Stimulated activated CD8-positive, alpha-beta memory T cell treated with anti-CD3 and anti-CD28 coated beads, Interleukin-12 subunit alpha, Interleukin-12 subunit beta, amount 100 ng/mL, for 1 hour (primary cell): ENCODE measurements around the gene MUC5B.
"Not testable (repeated sequence)": the region's sequence is repeated elsewhere in the genome, so short reads cannot be mapped to it uniquely, and the experiment has no call there.

ENCODE experiments used
- DNase-seq: peaks from one replicate; pipeline ENCODE4 v3.0.0-alpha.2; 2020; ENCODE audit warnings: low read depth

Gene MUC5B

DNA sequence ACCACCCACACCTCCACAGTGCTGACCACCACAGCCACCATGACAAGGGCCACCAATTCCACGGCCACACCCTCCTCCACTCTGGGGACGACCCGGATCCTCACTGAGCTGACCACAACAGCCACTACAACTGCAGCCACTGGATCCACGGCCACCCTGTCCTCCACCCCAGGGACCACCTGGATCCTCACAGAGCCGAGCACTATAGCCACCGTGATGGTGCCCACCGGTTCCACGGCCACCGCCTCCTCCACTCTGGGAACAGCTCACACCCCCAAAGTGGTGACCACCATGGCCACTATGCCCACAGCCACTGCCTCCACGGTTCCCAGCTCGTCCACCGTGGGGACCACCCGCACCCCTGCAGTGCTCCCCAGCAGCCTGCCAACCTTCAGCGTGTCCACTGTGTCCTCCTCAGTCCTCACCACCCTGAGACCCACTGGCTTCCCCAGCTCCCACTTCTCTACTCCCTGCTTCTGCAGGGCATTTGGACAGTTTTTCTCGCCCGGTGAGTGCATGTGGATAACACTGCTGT, 28.4 kb downstream of the MUC5B start:
- DNase-seq = no peak

DNA sequence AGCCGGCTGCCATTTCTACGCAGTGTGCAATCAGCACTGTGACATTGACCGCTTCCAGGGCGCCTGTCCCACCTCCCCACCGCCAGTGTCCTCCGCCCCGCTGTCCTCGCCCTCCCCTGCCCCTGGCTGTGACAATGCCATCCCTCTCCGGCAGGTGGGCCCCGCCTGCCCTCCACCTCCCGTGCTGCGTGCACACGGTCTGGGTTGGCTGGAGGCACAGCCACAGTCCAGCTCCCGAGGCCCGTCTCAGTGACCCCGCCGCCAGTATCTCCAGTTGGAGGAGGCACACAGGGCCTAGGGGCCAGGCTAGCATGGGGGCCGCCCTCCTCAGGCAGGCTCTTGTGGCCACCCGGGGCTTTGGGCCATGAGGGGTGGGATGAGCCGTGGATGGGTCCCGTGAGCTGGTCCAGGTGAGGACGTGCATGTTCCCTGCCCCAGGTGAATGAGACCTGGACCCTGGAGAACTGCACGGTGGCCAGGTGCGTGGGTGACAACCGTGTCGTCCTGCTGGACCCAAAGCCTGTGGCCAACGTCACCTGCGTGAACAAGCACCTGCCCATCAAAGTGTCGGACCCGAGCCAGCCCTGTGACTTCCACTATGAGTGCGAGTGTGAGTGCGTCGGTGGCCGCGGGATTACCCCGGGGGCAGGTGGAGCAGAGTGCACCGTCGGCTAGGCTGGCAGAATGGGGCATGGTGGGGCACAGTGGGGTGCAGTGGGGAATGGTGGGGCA, 29.7 kb downstream of the MUC5B start:
- no peak for DNase-seq

DNA sequence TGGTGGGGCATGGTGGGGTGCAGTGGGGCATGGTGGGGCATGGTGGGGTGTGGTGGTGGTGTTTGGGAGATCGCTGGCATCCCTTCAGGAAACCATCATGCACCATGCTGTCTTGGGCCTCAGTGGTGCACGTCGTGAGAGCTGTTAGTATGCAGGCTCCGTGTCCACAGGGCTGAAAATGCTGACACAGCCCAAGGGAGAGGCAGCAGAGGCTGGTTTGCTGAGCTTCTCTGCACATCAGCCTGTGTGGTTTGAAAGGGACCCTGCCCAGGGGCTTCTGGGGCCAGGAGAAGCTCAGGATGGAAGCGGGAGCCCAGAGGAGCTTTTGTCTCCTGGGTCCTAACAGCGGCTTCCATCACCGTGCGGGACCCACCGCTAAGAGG, 30.2 kb downstream of the MUC5B start:
- DNase-seq = no peak

DNA sequence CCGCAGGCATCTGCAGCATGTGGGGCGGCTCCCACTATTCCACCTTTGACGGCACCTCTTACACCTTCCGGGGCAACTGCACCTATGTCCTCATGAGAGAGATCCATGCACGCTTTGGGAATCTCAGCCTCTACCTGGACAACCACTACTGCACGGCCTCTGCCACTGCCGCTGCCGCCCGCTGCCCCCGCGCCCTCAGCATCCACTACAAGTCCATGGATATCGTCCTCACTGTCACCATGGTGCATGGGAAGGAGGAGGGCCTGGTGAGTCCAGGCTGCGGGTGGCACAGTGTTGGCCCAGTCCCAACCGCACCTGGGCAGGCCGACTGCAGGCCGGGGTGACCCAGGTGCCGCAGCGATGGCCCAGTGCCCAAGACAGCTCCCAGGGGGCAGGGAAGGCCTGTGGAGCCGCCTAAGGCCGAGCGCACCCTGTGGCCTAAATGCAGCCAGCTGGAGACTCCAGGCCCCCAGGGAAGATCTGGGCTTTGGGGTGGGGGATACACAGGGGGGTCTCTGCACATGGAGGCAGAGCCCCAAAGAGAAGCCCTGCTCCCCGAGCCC, 31.3 kb downstream of the MUC5B start:
- DNase-seq = no peak

DNA sequence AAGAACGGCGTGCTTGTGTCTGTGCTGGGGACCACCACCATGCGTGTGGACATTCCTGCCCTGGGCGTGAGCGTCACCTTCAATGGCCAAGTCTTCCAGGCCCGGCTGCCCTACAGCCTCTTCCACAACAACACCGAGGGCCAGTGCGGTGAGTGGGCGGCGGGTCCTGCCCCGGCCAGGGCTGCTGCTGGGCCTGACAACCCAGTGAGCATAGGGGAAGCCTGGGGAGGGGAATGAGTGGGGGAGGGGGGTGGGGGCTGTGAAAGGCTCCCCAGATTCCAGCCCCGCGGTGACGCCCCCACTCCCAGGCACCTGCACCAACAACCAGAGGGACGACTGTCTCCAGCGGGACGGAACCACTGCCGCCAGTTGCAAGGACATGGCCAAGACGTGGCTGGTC, 31.9 kb downstream of the MUC5B start:
- no peak for DNase-seq

DNA sequence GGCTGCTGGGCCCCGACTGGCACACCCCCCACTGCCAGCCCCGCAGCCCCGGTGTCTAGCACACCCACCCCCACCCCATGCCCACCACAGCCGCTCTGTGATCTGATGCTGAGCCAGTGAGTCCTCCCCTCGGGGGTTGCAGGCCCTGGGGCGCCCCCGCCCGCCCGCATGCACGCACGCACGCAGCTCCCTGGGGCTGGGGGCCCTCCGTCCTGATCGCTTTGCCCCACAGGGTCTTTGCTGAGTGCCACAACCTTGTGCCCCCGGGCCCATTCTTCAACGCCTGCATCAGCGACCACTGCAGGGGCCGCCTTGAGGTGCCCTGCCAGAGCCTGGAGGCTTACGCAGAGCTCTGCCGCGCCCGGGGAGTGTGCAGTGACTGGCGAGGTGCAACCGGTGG, 32.3 kb downstream of the MUC5B start:
- no peak for DNase-seq

DNA sequence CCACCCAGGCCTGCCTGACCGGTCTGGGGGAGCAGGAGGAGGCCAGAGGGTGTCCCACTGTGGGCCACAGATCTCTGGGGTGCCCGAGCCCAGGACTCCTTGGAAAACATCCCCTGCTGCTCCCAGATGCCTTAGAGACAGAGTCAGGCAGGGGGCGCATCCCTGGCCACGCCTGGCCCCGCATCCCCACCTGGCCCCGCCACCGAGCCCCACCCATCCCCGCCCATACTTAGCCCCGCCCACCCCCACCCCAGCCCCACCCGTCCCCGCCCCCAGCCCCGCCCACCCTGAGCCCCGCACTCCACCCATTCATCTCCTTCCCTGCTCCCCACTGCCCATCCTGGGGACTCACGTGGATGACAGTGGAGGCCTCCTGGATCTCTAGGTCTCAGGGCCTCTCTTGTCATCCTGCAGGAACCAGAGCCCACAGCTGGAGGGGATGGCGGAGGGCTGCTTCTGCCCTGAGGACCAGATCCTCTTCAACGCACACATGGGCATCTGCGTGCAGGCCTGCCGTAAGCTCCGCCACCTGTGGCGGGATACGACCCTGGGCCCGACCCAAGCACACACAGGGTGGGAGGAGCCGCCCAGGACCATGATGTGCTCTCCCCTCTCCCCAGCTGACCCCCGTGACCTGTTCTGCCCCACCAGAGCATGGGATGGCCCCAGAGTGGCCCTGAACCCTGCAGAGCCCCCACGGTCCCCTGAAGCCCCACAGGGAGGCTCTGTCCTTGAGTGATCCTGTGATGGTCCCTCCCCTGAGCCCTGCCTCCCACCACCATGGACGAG, 33.6 kb downstream of the MUC5B start:
- DNase-seq = no peak

DNA sequence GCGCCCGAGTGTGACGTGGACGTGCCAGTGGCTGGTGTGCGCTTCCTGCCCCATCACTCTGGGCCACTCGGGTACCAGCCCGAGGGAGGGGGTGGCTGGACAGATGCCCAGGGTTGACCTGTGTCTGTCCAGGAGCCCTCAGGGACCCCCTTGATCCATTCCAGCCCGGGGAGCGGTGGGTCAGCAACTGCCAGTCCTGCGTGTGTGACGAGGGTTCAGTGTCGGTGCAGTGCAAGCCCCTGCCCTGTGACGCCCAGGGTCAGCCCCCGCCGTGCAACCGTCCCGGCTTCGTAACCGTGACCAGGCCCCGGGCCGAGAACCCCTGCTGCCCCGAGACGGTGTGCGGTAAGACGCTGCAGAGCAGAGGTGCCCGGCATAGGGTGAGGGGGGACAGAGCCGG, 34.5 kb downstream of the MUC5B start:
- no peak for DNase-seq

DNA sequence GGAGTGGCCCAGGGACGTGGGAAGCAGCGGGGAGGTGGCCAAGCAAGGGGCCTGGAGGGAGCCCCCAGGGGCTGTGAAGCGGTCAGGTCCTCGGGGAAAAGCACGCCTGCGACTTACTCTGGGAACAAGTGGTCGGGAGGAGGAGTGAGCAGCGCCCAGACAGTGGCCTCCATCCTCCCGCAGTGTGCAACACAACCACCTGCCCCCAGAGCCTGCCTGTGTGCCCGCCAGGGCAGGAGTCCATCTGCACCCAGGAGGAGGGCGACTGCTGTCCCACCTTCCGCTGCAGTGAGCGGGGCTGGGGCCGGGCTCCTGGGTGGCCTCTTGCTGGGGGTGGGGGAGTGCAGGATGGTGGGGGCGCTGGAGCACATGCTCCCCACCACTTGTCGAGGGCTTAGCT, 35.0 kb downstream of the MUC5B start:
- DNase-seq = no peak

DNA sequence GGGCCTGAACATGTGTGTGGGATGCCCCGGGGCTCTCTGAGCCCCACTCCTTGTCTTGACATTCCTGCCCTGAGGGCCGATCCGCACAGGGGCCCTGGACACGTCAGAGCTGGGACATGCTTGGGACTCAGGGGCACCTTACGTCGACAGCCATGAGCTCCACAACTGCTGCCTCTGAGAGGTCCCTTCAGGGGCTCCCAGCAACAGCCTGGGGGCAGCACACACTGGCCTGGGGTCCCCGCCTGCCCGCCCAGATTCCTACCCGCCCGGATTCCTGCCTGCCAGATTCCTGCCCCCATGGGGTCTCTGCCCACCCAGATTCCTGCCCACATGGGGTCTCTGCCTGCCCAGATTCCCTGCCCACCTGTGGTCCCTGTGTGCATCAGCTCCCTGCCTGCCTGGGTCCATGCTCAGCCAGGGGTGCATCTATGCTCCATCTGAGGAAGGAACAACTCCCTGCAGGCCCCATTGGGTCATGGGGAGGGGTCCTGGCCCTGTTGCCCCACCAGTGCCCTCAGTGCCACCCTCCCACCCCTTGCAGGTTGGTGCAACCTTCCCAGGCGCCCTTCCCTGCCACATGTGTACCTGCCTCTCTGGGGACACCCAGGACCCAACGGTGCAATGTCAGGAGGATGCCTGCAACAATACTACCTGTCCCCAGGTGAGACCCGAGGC, 35.7 kb downstream of the MUC5B start:
- DNase-seq = no peak

DNA sequence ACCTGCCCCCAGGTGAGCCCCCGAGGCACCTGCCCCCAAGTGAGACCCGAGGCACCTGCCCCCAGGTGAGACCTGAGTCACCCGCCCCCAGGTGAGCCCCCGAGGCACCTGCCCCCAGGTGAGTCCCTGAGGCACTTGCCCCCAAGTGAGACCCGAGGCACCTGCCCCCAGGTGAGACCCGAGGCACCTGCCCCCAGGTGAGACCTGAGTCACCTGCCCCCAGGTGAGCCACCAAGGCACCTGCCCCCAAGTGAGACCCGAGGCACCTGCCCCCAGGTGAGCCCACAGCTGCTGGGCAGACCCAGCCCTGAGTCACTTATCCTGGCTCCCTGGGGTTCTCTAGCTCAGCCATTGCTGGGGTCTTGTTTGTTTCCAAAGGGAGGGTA, 36.2 kb downstream of the MUC5B start:
- DNase-seq = no peak

DNA sequence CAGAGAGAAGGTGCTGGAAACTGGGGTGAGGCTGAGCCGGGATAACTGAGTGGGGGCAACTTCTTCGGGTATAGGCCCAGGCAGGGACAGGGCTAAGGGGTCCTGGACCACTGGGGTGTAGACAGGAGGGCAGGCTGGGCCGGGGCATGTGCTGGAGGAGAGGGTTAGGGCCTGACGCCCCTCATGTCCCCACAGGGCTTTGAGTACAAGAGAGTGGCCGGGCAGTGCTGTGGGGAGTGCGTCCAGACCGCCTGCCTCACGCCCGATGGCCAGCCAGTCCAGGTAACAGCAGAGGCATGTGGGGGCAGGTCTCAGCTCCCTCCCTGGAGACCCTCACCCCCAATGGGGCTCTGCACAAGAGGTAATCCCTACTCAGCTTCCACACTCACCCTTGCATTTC, 36.7 kb downstream of the MUC5B start:
- DNase-seq = no peak

DNA sequence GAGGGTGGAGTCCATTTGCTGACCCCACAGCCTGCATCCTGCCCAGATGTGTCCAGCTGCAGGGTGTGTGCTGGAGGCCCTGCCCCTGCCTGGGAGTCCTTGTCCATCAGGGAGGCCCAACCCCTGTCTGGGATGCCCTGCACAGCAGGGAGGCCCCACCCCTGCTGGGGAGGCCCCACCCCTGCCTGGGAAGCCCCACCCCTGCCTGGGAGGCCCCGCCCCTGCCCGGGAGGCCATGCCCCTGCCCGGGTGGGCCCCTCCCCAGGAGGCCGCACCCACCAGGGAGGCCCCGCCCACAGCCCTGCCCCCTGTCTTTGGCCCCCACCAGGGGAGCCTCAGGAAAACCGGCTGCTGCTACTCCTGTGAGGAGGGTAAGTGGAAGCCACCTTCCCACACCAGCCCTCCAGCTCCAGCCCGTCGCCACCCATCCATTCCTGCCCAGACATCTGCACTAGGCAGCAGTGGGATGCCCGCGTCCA, 37.2 kb downstream of the MUC5B start:
- no peak for DNase-seq

DNA sequence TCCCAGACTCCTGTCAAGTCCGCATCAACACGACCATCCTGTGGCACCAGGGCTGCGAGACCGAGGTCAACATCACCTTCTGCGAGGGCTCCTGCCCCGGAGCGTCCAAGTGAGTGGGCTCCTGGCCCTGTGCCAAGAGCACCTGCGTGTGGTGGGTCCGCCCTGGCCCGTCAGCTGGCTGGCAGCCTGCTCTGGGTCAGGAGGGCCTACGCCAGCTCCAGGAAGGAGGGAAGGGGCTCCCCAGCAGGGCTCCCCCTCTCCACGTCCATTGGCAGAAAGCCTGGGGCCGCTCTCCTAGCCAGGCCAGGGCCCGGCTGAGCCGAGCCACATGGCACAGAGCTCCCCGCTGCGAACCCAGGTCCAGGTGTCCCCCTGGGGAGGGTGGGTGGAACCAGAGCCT, 37.8 kb downstream of the MUC5B start:
- no peak for DNase-seq

DNA sequence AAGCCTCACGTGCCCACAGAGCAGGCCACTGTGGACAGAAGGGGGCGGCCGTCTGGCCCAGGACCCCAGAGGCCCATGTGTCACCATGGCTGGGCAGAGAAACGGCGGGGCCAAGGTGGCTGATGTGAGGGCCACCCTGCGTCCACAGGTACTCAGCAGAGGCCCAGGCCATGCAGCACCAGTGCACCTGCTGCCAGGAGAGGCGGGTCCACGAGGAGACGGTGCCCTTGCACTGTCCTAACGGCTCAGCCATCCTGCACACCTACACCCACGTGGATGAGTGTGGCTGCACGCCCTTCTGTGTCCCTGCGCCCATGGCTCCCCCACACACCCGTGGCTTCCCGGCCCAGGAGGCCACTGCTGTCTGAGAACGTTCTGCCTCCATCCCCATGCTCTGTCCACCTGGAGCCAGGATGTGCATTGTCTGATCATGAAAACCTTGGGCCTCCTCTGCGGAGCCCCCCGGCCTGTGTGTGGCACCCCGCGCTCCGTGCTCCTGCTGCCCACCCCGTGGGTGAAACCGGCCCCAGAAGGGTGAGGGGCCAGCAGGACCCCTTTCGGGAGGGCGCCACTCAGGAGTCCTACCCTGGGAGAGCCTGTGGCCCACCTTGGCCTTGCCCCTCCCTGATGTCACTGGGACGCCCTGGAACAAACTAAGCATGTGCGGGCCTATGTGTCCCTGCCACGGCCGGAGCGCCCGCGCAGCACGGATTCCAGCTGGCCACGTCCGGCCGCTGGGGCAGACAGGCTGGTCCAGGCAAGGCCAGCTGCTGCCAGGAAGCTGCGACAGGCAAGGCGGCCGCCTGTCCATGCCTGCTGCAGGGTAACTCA, 38.6 kb downstream of the MUC5B start:
- no peak for DNase-seq

DNA sequence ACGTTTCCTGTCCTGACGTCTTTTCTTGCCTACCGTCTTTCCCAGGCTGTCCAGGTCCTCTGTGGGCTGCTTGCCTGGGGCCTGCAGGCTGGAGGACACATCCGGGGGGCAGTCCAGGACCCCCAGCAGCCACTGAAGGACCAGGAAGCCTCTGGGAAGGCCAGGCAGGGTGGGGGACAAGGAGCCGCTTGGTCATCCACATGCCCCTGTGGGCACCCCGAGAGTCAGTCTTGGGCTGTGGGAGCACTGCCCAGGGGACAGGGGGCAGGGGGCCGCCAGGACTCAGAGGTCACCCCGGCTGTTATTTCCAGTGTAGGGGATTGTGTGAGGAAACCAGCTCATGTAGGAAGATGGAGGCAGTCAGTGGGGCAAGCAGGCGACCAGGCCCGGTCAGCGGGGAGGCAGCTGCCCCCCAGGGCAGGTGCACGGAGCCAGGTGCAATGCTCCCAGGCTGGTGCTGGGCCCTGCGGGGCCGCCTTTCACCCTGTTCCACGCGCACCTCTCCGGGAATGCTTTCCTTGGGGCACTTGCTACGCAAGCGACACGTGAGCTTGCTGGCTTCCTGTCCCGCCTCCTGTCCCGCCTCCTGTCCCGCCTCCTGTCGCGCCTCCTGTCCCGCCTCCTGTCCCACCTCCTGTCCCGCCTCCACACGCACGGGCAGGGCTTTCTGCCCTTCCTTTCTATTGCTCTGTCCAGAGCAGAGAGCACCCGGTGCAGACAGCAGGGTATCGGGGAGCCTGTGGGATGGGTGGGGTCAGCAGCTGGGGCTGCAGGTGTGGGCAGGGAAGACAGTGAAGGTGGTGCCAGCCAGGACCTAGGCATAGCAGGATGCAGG, 39.5 kb downstream of the MUC5B start:
- DNase-seq = peak; percentile 79

DNA sequence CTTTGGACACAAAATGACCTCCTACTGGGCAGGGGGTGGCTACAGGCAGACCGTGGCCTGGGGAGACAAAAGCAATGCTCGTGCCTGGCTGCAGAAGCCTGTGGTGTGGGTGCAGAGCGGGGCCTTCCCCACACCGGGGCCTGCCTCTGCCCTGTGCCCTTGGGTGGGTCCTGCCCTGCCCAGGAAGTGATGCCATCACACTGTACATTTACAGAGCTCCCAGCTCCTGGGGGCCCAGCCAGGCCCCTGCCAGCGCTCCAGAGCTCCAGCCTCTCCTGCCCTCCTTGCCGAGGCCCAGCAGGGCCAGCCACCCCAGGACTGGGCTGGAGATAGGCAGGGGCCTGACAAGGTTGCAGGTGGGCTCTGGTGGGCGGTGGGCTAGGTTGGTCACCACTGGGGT, 40.1 kb downstream of the MUC5B start:
- DNase-seq = no peak

DNA sequence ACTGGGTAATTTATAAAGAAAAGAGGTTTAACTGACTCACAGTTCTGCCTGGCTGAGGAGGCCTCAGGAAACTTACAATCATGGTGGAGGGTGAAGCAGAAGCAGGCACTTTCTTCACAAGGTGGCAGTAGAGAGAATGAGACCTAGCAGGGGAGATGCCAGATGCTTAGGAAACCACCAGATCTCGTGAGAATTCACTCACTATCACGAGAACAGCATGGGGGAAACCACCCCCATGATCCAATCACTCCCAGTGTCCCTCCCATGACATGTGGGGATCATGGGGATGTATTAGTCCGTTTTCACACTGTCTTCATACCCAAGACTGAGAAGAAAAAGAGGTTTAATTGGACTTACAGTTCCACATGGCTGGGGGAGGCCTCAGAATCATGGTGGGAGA, 41.6 kb downstream of the MUC5B start:
- not testable (repeated sequence) for DNase-seq

DNA sequence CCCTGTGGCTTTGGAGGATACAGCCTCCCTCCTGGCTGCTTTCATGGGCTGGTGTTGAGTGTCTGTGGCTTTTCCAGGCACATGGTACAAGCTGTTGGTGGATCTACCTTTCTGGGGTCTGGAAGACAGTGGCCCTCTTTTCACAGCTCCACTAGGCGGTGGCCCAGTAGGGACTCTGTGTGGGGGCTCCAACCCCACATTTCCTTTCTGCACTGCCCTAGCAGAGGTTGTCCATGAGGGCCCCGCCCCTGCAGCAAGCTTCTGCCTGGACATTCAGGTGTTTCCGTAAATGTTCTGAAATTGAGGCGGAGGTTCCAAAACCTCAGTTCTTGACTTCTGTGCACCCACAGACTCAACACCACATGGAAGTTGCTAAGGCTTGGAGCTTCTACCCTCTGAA, 42.6 kb downstream of the MUC5B start:
- DNase-seq = not testable (repeated sequence)

DNA sequence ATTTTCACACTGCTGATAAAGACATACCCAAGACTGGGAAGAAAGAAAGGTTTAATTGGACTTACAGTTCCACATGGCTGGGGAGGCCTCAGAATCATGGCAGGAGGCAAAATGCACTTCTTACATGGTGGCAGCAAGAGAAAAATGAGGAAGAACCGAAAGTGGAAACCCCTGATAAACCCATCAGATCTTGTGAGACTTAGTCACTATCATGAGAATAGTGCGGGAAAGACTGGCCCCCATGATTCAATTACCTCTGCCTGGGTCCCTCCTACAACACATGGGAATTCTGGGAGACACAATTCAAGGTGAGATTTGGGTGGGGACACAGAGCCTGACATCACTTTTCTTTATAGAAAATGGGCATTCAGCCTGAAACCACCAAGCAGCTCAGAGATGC, 44.1 kb downstream of the MUC5B start:
- not testable (repeated sequence) for DNase-seq
